Measurements from ENCODE around the gene AATK.
"Not testable (repeated sequence)": the region's sequence is repeated elsewhere in the genome, so short reads cannot be mapped to it uniquely, and the experiment has no call there.

Gene AATK

GRCh38 chr17:81091774-81092517, 74.1 kb downstream of the AATK start:
- DNase-seq (ENCODE audit: low read depth), result no peak

- DNase-seq (ENCODE audit: low read depth), result no peak
Observed at GRCh38 chr17:81091154-81091553, 74.9 kb downstream of the AATK start.

GRCh38 chr17:81090361-81091136, 75.5 kb downstream of the AATK start:
- DNase-seq (ENCODE audit: low read depth), result no peak

- no peak for DNase-seq (ENCODE audit: low read depth)
Observed at GRCh38 chr17:81086789-81087551, 79.1 kb downstream of the AATK start.

- DNase-seq (ENCODE audit: low read depth), result no peak
Observed at GRCh38 chr17:81085420-81085911, 80.6 kb downstream of the AATK start.

GRCh38 chr17:81084680-81085419, 81.2 kb downstream of the AATK start:
- DNase-seq (ENCODE audit: low read depth), result no peak

- DNase-seq (ENCODE audit: low read depth), result no peak
Observed at GRCh38 chr17:81083125-81083765, 82.8 kb downstream of the AATK start.

GRCh38 chr17:81082177-81083073, 83.6 kb downstream of the AATK start:
- no peak for DNase-seq (ENCODE audit: low read depth)

GRCh38 chr17:81081222-81082176, 84.5 kb downstream of the AATK start:
- no peak for DNase-seq (ENCODE audit: low read depth)

GRCh38 chr17:81080019-81080418, 86.0 kb downstream of the AATK start:
- no peak for DNase-seq (ENCODE audit: low read depth)

GRCh38 chr17:81078026-81078913, 87.8 kb downstream of the AATK start:
- DNase-seq (ENCODE audit: low read depth), result not testable (repeated sequence)

GRCh38 chr17:81076141-81076679, 89.8 kb downstream of the AATK start:
- DNase-seq (ENCODE audit: low read depth), result no peak

- no peak for DNase-seq (ENCODE audit: low read depth)
Observed at GRCh38 chr17:81075307-81075706, 90.7 kb downstream of the AATK start.

GRCh38 chr17:81074875-81075274, 91.1 kb downstream of the AATK start:
- DNase-seq (ENCODE audit: low read depth), result no peak

- DNase-seq (ENCODE audit: low read depth), result no peak
Observed at GRCh38 chr17:81073967-81074839, 91.8 kb downstream of the AATK start.
